Measurements from ENCODE around the gene ANXA5. TPM values are rescaled to one million over a fixed set of nuclear protein-coding genes. Genes with fewer than 3 reads are reported as not detected.

The ANXA5 gene
- total and polyA plus RNA-seq, 9 of the 15 experiments (the other 6 are each of a cell fraction or from before 2014, with no cell fraction given): 49.9 to 131 (median 84.5) TPM

- TF ChIP-seq SMAD1 (IDR thresholded peaks at IDR 0.05; ENCODE audit: low read depth, low read length, partially characterized antibody): no peak
- TF ChIP-seq ZNF77 (CRISPR knock-in tag; IDR thresholded peaks at IDR 0.05): no peak
- no peak for TF ChIP-seq RBM25 (IDR thresholded peaks at IDR 0.05; ENCODE audit: low read depth, low read length, severe bottlenecking)
- TF ChIP-seq ELK1 (CRISPR knock-in tag; IDR thresholded peaks at IDR 0.05): no peak
- TF ChIP-seq TGIF2 (CRISPR knock-in tag; IDR thresholded peaks at IDR 0.05): no peak
- no peak for TF ChIP-seq BRCA1 (IDR thresholded peaks at IDR 0.05)
- TF ChIP-seq BRCA1 (CRISPR knock-in tag; IDR thresholded peaks at IDR 0.05): no peak
- no peak for TF ChIP-seq CBFB (CRISPR knock-in tag; IDR thresholded peaks at IDR 0.05)
- TF ChIP-seq ZBTB5 (IDR thresholded peaks at IDR 0.05): peak; percentile 94
- TF ChIP-seq RREB1 (CRISPR knock-in tag; IDR thresholded peaks at IDR 0.05): no peak
- TF ChIP-seq TAF9B (IDR thresholded peaks at IDR 0.05; ENCODE audit: partially characterized antibody): no peak
- TF ChIP-seq NR2C1 (IDR thresholded peaks at IDR 0.05): no peak
- TF ChIP-seq NR2C1 (tag; IDR thresholded peaks at IDR 0.05): no peak
- TF ChIP-seq MED1 (CRISPR knock-in tag; IDR thresholded peaks at IDR 0.05; ENCODE audit: borderline replicate concordance): no peak
- no peak for TF ChIP-seq HBP1 (CRISPR knock-in tag; IDR thresholded peaks at IDR 0.05)
- no peak for TF ChIP-seq XRCC3 (IDR thresholded peaks at IDR 0.05)
- TF ChIP-seq ZNF696 (CRISPR knock-in tag; conservative IDR thresholded peaks at IDR 0.05): no peak
- TF ChIP-seq ZKSCAN8 (CRISPR knock-in tag; IDR thresholded peaks at IDR 0.05): no peak
- no peak for TF ChIP-seq ZNF239 (CRISPR knock-in tag; IDR thresholded peaks at IDR 0.05)
- no peak for TF ChIP-seq PURB (CRISPR knock-in tag; IDR thresholded peaks at IDR 0.05; ENCODE audit: low read depth)
These were observed 14.7 kb upstream of the ANXA5 start (continued) for GRCh38 chr4:121711263-121712000.
